ENCODE measurements around the gene WFDC10A. TPM values are rescaled to one million over a fixed set of nuclear protein-coding genes. Genes with fewer than 3 reads are reported as not detected.
"Not testable (repeated sequence)": the region's sequence is repeated elsewhere in the genome, so short reads cannot be mapped to it uniquely, and the experiment has no call there.

WFDC10A gene
- total RNA-seq, 4 donors from 2014 or later = not detected

- TF ChIP-seq POLR2A (IDR thresholded peaks at IDR 0.05) = no peak
- TF ChIP-seq POLR2AphosphoS5 (IDR thresholded peaks at IDR 0.05) = no peak
- no peak for TF ChIP-seq EP300 (IDR thresholded peaks at IDR 0.05)
- no peak for TF ChIP-seq CTCF (IDR thresholded peaks at IDR 0.05)
- H3K4me3 ChIP-seq = no peak overlapping the region
- no peak overlapping the region for H3K27ac ChIP-seq
- WGBS = 100% methylated on average over 1 of the region's 1 CpG
- no peaks in the 10 kb centered on the region for H3K36me3 ChIP-seq
- H3K27me3 ChIP-seq = peaks cover 12% of the 10 kb centered on the region
- no peaks in the 10 kb centered on the region for H3K4me1 ChIP-seq
- no peak for DNase-seq (ENCODE audit: low spot score in 2 of 2)
- no peaks in the 10 kb centered on the region for H3K9me3 ChIP-seq
Measured at GRCh38 chr20:45636513-45636912, 7.0 kb downstream of the WFDC10A start.

GRCh38 chr20:45639687-45640086, 10.1 kb downstream of the WFDC10A start:
- TF ChIP-seq EP300 (IDR thresholded peaks at IDR 0.05) = no peak
- no peak for DNase-seq (ENCODE audit: low spot score in 2 of 2)
- H3K4me3 ChIP-seq = no peak overlapping the region
- peaks cover 8% of the 10 kb centered on the region for H3K27me3 ChIP-seq
- H3K4me1 ChIP-seq = no peaks in the 10 kb centered on the region
- 85% methylated on average over 5 of the region's 5 CpGs for whole genome bisulfite sequencing
- no peaks in the 10 kb centered on the region for H3K9me3 ChIP-seq
- no peak overlapping the region for H3K27ac ChIP-seq
- H3K36me3 ChIP-seq = no peaks in the 10 kb centered on the region

- H3K36me3 ChIP-seq; H3K27ac ChIP-seq; DNase-seq (ENCODE audit: low spot score in 2 of 2); H3K4me3 ChIP-seq; H3K4me1 ChIP-seq; H3K27me3 ChIP-seq; H3K9me3 ChIP-seq: not testable (repeated sequence)
- 97% methylated on average over 24 of the region's 24 CpGs for WGBS
Measured at GRCh38 chr20:45641076-45641475, 11.5 kb downstream of the WFDC10A start.

- WGBS = 91% methylated on average over 12 of the region's 28 CpGs
Measured at GRCh38 chr20:45645869-45646268, 16.3 kb downstream of the WFDC10A start.

GRCh38 chr20:45646875-45647274, 17.3 kb downstream of the WFDC10A start:
- Histone ChIP-seq H3K27me3 (no peaks in the 10 kb centered on the region), H3K27ac (no peak overlapping the region), H3K4me1 (no peaks in the 10 kb centered on the region), H3K9me3 (no peaks in the 10 kb centered on the region), H3K36me3 (no peaks in the 10 kb centered on the region), H3K4me3 (no peak overlapping the region)
- no peak for DNase-seq (ENCODE audit: low spot score in 2 of 2)
- TF ChIP-seq EP300 (IDR thresholded peaks at IDR 0.05) (no peak), POLR2AphosphoS5 (IDR thresholded peaks at IDR 0.05) (no peak), POLR2A (IDR thresholded peaks at IDR 0.05) (no peak), CTCF (IDR thresholded peaks at IDR 0.05) (no peak)
- 67% methylated on average over 3 of the region's 3 CpGs for WGBS

More at GRCh38 chr20:45645869-45646268, 16.3 kb downstream of the WFDC10A start:
- H3K27ac ChIP-seq; H3K4me3 ChIP-seq; H3K27me3 ChIP-seq; H3K36me3 ChIP-seq; H3K9me3 ChIP-seq; DNase-seq (ENCODE audit: low spot score in 2 of 2); H3K4me1 ChIP-seq: not testable (repeated sequence)

- H3K4me3 ChIP-seq = no peak overlapping the region
- no peak for TF ChIP-seq EP300 (IDR thresholded peaks at IDR 0.05)
- no peak for TF ChIP-seq POLR2AphosphoS5 (IDR thresholded peaks at IDR 0.05)
- no peak for TF ChIP-seq CTCF (IDR thresholded peaks at IDR 0.05)
- no peak for TF ChIP-seq POLR2A (IDR thresholded peaks at IDR 0.05)
- no peak overlapping the region for H3K27ac ChIP-seq
- no peaks in the 10 kb centered on the region for H3K36me3 ChIP-seq
- 86% methylated on average over 1 of the region's 1 CpG for WGBS
- H3K27me3 ChIP-seq = no peaks in the 10 kb centered on the region
- no peaks in the 10 kb centered on the region for H3K9me3 ChIP-seq
- DNase-seq (ENCODE audit: low spot score in 2 of 2) = no peak
- H3K4me1 ChIP-seq = no peaks in the 10 kb centered on the region
Measured at GRCh38 chr20:45647441-45648050, 18.0 kb downstream of the WFDC10A start.

- H3K9me3 ChIP-seq = no peaks in the 10 kb centered on the region
- H3K36me3 ChIP-seq = no peaks in the 10 kb centered on the region
- H3K27ac ChIP-seq = no peak overlapping the region
- no peak overlapping the region for H3K4me3 ChIP-seq
- H3K27me3 ChIP-seq = no peaks in the 10 kb centered on the region
- DNase-seq (ENCODE audit: low spot score in 2 of 2) = no peak
- 84% methylated on average over 6 of the region's 6 CpGs for WGBS
- H3K4me1 ChIP-seq = no peaks in the 10 kb centered on the region
- TF ChIP-seq POLR2AphosphoS5 (IDR thresholded peaks at IDR 0.05) (no peak), EP300 (IDR thresholded peaks at IDR 0.05) (no peak), POLR2A (IDR thresholded peaks at IDR 0.05) (no peak), CTCF (IDR thresholded peaks at IDR 0.05) (no peak)
Measured at GRCh38 chr20:45649312-45649863, 19.8 kb downstream of the WFDC10A start.

- DNase-seq (ENCODE audit: low spot score in 2 of 2) = not testable (repeated sequence)
Measured at GRCh38 chr20:45651726-45652125, 22.2 kb downstream of the WFDC10A start.

GRCh38 chr20:45657038-45657437, 27.5 kb downstream of the WFDC10A start:
- 94% methylated on average over 2 of the region's 3 CpGs for WGBS
- not testable (repeated sequence) for H3K27me3 ChIP-seq; DNase-seq (ENCODE audit: low spot score in 2 of 2); H3K4me3 ChIP-seq; H3K36me3 ChIP-seq; H3K27ac ChIP-seq; H3K9me3 ChIP-seq; H3K4me1 ChIP-seq

More at GRCh38 chr20:45651726-45652125, 22.2 kb downstream of the WFDC10A start:
- H3K4me3 ChIP-seq, H3K9me3 ChIP-seq, H3K4me1 ChIP-seq, H3K27ac ChIP-seq, H3K36me3 ChIP-seq, H3K27me3 ChIP-seq: not testable (repeated sequence)
- WGBS = 84% methylated on average over 7 of the region's 7 CpGs

All from suprapubic skin (tissue), 4 donors.